Spinal cord (tissue), 10 donors: ENCODE results near the gene MTCH1. TPM values are rescaled to one million over a fixed set of nuclear protein-coding genes. Genes with fewer than 3 reads are reported as not detected.
"Not testable (repeated sequence)": the region's sequence is repeated elsewhere in the genome, so short reads cannot be mapped to it uniquely, and the experiment has no call there.

ENCODE experiments used
- DNase-seq, 6 donors: peaks; one replicate each; pipeline versions ENCODE4 v3.0.0 to v3.0.0-alpha.2; 2013 to 2015; ENCODE audit warnings: low spot score in 6 of 6, low read depth in 4 of 6
- H3K27ac ChIP-seq: one replicate; pipeline ENCODE4 v1.5.1; 2013; ENCODE audit warnings: low read depth, low read length, control low read depth
- H3K27me3 ChIP-seq: one replicate; pipeline ENCODE4 v1.6.1; 2013; ENCODE audit warnings: low read length; ENCODE audit not compliant: control insufficient read depth, insufficient read depth
- H3K36me3 ChIP-seq: one replicate; pipeline ENCODE4 v1.6.1; 2013; ENCODE audit warnings: low read length; ENCODE audit not compliant: control insufficient read depth, insufficient read depth
- H3K4me1 ChIP-seq: one replicate; pipeline ENCODE4 v1.6.1; 2013; ENCODE audit warnings: low read length; ENCODE audit not compliant: control insufficient read depth, insufficient read depth
- H3K4me3 ChIP-seq: one replicate; pipeline ENCODE4 v1.5.1; 2013; ENCODE audit warnings: low read depth, low read length, control low read depth
- H3K9me3 ChIP-seq: one replicate; pipeline ENCODE4 v1.6.1; 2013; ENCODE audit warnings: low read length; ENCODE audit not compliant: control insufficient read depth, insufficient read depth
- WGBS: methylation state at CpG from one replicate; pipeline ENCODE4 v1.1.5; 2013; ENCODE audit warnings: missing lambda C conversion rate; ENCODE audit not compliant: insufficient coverage; 5-methylcytosine and 5-hydroxymethylcytosine counted together
- polyA plus RNA-seq, 2 donors: library from polyadenylated mRNA; unstranded; fragments of 120-200 nt; gene quantifications; one replicate each; pipeline ENCODE4 v1.2.1, GENCODE V29; 2013; ENCODE audit not compliant: insufficient read length in 2 of 2
- total RNA-seq, 2 donors: library from RNA; depleted of rRNA in 1 of 2; stranded (reverse); fragments of 120-200 nt in 1 of 2; fragments of >200 nt in 1 of 2; gene quantifications; one replicate each; pipeline versions ENCODE4 v1.2.3 to v1.2.4, GENCODE V29; 2013 to 2014
- donor health status: healthy.

Gene MTCH1
- total and polyA plus RNA-seq, 4 donors = 195 to 299 (median 248) TPM

DNA sequence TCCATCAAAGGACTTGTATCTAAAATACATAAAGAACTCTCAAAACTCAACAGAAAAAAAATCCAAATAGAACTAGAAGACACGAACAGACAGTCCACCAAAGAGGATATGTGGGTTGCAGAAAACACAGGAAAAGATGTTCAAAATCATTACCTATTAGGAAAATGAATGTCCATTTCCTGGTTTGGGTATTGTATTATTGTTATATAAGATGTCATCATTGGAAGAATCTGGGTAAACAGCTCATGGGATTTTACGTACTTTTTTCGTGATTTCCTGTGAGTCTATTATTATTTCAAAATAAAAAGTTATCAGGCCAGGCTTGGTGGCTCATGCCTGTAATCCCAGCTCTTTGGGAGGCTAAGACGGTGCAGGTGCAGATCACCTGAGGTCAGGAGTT is 40.7 kb downstream of the MTCH1 start:
- H3K27me3 ChIP-seq = no peaks in the 10 kb centered on the region
- H3K9me3 ChIP-seq = no peaks in the 10 kb centered on the region
- 100% methylated on average over 1 of the region's 4 CpGs for WGBS
- no peak overlapping the region for H3K27ac ChIP-seq
- no peak overlapping the region for H3K4me3 ChIP-seq
- peaks cover 4% of the 10 kb centered on the region for H3K4me1 ChIP-seq
- H3K36me3 ChIP-seq = no peaks in the 10 kb centered on the region
- no peak for DNase-seq

- Histone ChIP-seq H3K27me3 (no peaks in the 10 kb centered on the region), H3K36me3 (no peaks in the 10 kb centered on the region), H3K4me3 (no peak overlapping the region), H3K4me1 (peaks cover 4% of the 10 kb centered on the region), H3K27ac (no peak overlapping the region), H3K9me3 (no peaks in the 10 kb centered on the region)
- WGBS = 32% methylated on average over 4 of the region's 5 CpGs
- no peak for DNase-seq
These were observed 41.3 kb downstream of the MTCH1 start for GRCh38 chr6:36944650-36945049.

DNA sequence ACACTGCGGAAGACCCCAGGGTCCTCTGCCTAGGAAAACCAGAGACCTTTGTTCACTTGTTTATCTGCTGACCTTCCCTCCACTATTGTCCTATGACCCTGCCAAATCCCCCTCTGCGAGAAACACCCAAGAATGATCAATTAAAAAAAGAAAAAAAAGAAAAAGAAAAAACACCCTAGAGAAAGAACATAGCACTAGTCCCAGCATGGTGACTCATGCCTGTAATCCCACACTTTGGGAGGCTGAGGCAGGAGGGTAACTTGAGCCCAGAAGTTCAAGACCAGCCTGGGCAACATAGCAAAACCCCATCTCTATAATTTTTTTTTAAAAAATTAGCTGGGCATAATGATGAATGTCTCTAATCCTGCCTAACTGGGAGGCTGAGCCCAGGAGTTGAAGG is 43.7 kb downstream of the MTCH1 start:
- H3K4me3 ChIP-seq, DNase-seq, H3K36me3 ChIP-seq, H3K27me3 ChIP-seq, H3K4me1 ChIP-seq, H3K27ac ChIP-seq, H3K9me3 ChIP-seq: not testable (repeated sequence)
- WGBS = no CpG with 5 or more reads among the region's 2 CpGs

DNA sequence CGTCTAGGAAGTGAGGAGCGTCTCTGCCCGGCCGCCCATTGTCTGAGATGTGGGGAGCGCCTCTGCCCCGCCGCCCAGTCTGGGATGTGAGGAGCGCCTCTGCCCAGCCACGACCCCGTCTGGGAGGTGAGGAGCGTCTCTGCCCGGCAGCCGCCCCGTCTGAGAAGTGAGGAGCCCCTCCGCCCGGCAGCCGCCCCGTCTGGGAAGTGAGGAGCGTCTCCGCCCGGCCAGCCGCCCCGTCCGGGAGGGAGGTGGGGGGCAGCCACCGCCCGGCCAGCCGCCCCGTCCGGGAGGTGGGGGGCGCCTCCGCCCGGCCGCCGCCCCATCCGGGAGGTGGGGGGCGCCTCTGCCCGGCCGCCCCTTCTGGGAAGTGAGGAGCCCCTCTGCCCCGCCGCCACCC is 44.4 kb downstream of the MTCH1 start:
- H3K27ac ChIP-seq, H3K27me3 ChIP-seq, H3K4me3 ChIP-seq, H3K36me3 ChIP-seq, H3K9me3 ChIP-seq, H3K4me1 ChIP-seq, DNase-seq: not testable (repeated sequence)
- 75% methylated on average over 2 of the region's 40 CpGs for WGBS

DNA sequence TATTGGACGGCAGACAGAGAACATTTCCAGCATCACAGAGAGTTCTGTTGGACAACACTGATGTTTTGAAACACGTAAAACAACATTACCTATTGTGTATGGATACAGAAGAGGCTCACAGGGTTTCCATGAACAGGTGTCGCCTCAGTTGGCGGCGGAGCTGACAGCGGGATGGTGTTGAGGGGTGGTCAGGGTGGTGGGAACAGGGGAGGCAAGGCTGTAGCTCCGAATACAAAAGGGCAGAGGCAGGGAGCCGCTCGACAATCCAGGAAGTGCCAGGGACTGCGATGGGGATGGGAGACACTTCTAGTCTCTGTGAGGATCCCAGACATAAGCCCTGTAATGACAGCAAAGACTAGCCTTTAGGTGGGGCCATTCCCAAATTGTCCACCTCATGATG is 46.0 kb downstream of the MTCH1 start:
- Histone ChIP-seq H3K4me1 (no peaks in the 10 kb centered on the region), H3K27me3 (no peaks in the 10 kb centered on the region), H3K27ac (no peak overlapping the region), H3K4me3 (no peak overlapping the region), H3K36me3 (no peaks in the 10 kb centered on the region), H3K9me3 (no peaks in the 10 kb centered on the region)
- WGBS = 84% methylated on average over 9 of the region's 10 CpGs
- no peak for DNase-seq

DNA sequence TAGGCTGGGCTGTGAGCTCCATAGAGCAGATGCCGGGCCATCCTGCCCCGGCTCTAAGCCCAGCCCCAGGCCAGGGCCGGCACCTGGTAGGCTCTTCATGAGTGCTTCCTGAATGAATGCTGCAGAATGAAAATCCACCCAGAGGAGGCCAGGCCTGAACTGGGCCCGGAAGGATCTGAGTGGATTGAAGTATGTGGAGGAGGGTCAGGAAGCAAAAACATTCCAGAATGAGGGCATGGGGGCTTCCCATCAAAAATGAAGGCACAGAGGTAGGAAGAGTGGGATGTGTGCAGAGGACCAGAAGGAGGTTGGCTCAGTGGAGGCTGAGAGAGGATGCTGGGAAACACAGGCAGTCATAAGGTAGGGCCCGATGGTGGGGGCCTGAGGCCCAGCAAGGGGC is 47.0 kb downstream of the MTCH1 start:
- DNase-seq, H3K4me3 ChIP-seq, H3K27me3 ChIP-seq, H3K36me3 ChIP-seq, H3K4me1 ChIP-seq, H3K27ac ChIP-seq, H3K9me3 ChIP-seq: not testable (repeated sequence)
- 98% methylated on average over 3 of the region's 5 CpGs for WGBS

DNA sequence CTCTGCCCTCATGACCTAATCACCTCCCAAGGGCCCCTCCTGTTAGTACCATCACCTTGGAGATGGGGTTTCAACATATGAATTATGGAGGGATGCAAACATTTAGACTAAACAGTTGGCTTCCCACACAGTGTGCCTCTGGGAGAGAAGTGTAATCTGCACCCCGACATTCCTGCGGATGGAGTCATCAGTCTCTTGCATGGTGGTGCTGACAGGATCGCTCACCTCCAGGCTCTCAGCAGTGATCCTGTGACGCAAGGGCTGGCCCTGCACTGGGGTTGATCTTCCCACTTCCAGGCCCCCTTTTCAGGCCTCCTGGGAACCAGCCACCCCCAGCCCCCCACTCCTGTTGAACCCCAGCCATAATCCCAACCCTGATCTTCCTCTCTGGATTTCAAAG is 47.5 kb downstream of the MTCH1 start:
- Histone ChIP-seq H3K36me3 (no peaks in the 10 kb centered on the region), H3K27me3 (no peaks in the 10 kb centered on the region), H3K9me3 (no peaks in the 10 kb centered on the region), H3K4me1 (no peaks in the 10 kb centered on the region), H3K27ac (no peak overlapping the region), H3K4me3 (no peak overlapping the region)
- 88% methylated on average over 4 of the region's 4 CpGs for WGBS
- DNase-seq = no peak

DNA sequence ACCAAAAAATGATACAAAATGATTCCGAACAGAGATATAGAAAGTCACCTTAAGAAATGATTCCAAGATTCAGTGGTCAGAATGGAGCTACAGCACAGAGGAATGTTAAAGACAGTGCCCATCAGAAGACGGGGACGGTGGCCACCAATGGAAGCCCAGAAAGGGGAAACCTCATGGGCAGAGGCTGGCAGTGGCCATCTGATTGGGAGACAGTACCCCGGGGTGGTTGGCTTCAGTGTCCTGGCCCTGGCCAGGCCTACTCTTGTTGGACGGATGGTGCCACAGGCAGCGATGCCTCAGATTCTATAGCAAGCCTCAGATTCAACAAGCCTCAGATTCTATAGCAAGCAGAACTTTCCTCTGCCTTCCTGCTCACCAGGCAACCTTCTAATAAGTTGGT is 48.1 kb downstream of the MTCH1 start:
- Histone ChIP-seq H3K4me1 (no peaks in the 10 kb centered on the region), H3K36me3 (no peaks in the 10 kb centered on the region), H3K27me3 (no peaks in the 10 kb centered on the region), H3K9me3 (no peaks in the 10 kb centered on the region), H3K4me3 (no peak overlapping the region), H3K27ac (no peak overlapping the region)
- DNase-seq = no peak
- WGBS = 96% methylated on average over 6 of the region's 6 CpGs

GRCh38 chr6:36936824-36937223 is 49.2 kb downstream of the MTCH1 start:
- DNase-seq = no peak
- Histone ChIP-seq H3K4me1 (no peaks in the 10 kb centered on the region), H3K36me3 (no peaks in the 10 kb centered on the region), H3K27me3 (no peaks in the 10 kb centered on the region), H3K27ac (no peak overlapping the region), H3K9me3 (no peaks in the 10 kb centered on the region), H3K4me3 (no peak overlapping the region)
- 98% methylated on average over 5 of the region's 5 CpGs for whole genome bisulfite sequencing

DNA sequence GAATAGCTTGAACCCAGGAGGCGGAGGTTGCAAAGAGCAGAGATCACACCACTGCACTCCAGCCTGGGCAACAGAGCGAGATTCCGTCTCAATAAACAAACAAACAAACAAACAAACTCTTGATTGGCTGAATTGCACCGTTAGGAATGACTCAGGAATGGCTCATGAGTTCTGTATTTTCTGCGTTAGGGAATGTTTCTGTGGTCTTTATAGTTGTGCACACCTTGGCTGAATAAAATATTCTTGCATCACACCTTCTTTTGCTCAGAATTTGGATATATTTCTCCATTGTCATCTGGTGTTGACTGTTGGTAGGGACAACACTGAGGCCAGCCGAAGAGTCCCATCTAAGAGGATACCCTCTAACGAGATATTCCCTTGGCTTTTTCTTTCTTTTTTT is 51.1 kb downstream of the MTCH1 start:
- H3K27ac ChIP-seq = no peak overlapping the region
- no peaks in the 10 kb centered on the region for H3K27me3 ChIP-seq
- no peak for DNase-seq
- WGBS = no CpG with 5 or more reads among the region's 7 CpGs
- H3K36me3 ChIP-seq = no peaks in the 10 kb centered on the region
- H3K4me3 ChIP-seq = no peak overlapping the region
- H3K4me1 ChIP-seq = no peaks in the 10 kb centered on the region
- no peaks in the 10 kb centered on the region for H3K9me3 ChIP-seq
